ENCODE data around the gene CRY2.
"Not testable (repeated sequence)": the region's sequence is repeated elsewhere in the genome, so short reads cannot be mapped to it uniquely, and the experiment has no call there.

CRY2 gene

GRCh38 chr11:45846974-45847910 is at the start of gene CRY2:
Gene CRY2, plus strand, starts transcription at chr11:45847475. Its CDS starts 16 bp downstream, at chr11:45847491.
- DNase-seq = peak; percentile 91 to 92

GRCh38 chr11:45798793-45799441 is 48.4 kb upstream of the CRY2 start:
- DNase-seq = peak in 1 of 2 experiments; percentile 34

DNA sequence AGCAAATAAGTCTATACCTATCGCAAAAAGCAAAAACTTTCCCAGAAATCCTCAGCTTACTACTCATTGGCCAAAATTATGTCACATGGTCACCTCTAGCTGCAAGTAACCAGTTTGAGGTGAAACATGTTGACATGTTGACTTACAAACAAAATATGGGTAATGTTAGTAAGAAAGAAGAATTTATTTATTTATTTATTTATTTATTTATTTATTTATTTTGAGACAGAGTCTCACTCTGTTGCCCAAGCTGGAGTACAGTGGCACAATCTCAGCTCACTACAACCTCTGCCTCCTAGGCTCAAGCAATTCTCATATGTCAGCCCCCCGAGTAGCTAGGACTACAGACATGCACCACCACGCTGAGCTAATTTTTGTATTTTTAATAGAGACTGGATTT is 47.7 kb upstream of the CRY2 start:
- DNase-seq = no peak

GRCh38 chr11:45800261-45800660 is 47.0 kb upstream of the CRY2 start:
- no peak for DNase-seq

DNA sequence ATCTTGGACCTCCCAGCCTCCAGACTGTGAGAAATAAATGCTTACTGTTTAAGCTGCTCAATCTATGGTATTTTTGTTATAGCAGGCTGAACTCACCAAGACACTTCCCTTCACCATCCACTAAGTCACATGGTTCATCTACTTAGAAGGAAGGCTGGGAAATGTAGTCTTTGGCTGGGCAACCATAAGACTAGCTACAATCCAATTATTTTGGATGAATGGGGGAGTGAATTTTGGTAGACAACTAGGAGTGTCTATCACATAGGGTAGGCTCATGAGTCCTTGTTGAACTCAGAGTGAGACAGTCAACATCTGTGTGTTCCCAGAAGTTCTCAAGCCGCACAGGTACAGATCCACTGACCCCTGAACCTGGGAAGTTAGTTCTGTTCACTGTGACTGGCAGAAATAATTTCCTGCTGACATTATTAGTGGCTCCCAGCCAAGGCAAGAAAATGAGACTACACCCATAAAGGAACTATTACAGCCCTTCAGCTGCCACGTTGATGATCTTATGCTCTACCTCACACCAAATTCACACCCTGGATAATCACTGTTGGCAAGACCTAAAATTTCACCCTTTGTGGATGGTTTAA is 45.5 kb upstream of the CRY2 start:
- DNase-seq = no peak

- no peak for DNase-seq
Observed at GRCh38 chr11:45802531-45803317, 44.6 kb upstream of the CRY2 start.

DNA sequence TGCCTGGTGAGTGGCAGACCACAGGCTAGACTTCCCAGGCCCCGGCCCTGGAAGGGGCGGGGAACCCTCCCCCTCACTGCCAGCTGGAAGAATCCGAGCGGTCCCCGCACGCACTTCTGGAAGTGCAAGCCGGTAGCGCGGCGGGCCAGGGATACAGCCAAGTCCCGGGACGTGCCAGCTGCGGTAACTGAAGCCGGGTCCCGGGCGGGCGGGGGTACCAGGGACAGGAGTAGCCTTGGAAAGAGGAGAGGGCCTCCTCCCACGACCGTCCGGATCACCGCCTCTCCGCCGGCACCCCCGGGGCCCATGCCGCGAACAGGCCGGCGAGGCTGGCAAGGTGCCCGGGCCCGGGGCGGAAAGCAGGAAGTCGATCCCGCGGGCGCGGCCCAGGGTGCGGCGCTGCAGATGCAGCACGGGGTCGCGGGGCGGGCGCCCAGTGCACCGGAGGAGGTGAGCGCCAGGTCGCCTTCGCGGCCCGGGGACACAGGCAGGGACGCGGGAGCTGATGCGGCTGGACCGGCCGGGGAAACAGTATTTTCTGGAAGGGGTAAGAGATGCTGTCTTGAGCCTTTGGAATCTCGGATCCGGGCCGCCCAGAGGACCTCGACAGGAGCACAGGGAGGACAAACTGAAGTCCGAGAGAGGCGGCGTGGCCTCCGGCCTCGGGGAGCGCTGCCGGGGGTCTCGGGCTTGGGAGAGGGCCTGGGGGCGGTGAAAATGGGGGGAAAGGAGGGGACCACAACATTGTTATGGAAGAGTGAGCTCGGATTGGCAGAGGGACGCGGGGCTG is 43.1 kb upstream of the CRY2 start:
- DNase-seq = peak in 1 of 2 experiments; percentile 45

GRCh38 chr11:45804761-45805304 is 42.4 kb upstream of the CRY2 start, which contains the start of gene SLC35C1:
Gene SLC35C1, plus strand, starts transcription at chr11:45805149. Its CDS starts 653 bp downstream, at chr11:45805802.
- peak; percentile 78 to 86 for DNase-seq

DNA sequence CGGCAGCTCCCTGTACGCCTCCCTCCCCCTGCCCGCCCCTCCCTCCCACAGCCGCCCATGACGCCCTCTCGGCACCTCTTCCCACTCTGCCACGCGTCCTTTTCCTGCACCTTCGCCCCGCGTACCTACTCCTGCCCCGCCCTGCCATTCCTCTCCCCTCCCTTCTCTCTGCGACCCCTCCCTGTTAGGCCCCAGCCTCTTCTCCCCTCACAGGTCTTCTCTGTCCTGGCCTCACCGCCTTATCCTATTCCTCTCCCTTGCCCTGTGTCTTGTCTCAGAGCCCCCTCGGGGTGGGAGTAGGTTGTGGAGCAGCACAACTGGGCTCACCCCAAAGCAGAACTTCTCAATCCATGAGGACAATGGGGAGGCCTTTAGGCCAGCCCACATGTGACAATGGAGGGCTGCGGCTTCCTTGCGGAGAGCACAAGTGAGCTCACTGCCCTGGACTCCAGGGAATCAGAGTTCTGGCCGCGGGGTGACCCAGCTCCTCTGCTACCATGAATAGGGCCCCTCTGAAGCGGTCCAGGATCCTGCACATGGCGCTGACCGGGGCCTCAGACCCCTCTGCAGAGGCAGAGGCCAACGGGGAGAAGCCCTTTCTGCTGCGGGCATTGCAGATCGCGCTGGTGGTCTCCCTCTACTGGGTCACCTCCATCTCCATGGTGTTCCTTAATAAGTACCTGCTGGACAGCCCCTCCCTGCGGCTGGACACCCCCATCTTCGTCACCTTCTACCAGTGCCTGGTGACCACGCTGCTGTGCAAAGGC is 41.8 kb upstream of the CRY2 start:
- peak in 1 of 2 experiments; percentile 64 for DNase-seq

GRCh38 chr11:45806072-45806933 is 41.0 kb upstream of the CRY2 start:
- no peak for DNase-seq

DNA sequence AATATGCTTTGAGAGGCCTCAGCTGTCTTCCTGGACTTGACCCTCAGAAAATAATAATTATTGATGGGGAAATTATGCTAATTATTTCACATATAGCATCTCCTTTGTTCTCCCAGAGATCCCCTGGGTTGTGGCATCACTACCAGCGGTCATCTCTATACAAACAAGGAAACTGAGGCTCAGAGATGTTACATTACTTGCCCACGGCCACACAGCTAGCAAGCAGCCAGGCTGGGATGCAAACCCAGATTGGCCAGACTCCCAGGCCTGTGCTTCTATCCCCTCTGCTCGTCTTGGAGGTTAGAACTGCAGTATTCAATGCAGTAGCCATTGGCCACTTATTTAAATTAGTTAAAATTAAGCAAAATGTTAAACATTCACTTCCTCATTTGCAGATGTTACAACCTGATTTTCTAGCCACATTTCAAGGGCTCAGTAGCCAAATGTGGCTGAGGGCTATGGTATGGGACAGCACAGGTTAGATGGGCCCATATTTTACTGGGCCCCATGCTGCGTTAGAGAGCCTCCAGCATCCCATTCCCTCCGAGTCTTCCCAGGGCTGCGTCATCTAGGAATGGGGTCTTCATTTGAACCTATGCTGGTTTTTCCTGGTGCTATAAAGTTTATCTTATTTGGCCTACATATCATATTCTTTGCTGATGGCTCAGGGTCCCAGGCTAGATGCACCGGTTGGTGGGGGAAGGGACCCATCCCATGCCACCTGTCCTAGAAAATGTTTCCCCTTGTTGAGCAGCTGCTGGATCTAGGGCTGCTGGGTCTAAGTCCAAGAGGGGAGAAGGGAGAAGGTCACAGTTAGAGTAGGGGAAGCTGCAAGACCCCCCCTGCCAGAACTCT is 40.1 kb upstream of the CRY2 start:
- DNase-seq = no peak

DNA sequence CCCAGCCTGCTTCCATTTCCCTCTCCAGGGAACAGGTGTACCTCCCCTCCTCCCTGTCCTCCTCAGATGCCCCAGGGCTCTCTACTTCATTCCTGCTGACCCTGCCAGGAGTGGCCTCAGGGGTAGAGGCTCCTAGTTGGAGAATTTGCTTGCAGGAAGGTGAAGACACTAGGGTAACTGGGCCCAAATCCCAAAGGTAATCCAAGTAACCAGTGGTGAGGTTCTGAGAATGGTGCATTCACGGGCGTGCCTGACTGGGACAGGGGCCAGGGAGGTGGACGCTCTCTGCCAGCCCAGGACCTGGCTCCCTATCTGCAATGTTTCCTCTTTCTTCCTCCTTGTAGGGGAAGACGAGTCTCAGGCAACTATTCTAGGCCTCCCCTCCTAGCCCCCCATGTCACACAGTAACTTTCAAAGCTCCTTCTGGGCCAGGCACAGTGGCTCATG is 39.5 kb upstream of the CRY2 start:
- DNase-seq = no peak

DNA sequence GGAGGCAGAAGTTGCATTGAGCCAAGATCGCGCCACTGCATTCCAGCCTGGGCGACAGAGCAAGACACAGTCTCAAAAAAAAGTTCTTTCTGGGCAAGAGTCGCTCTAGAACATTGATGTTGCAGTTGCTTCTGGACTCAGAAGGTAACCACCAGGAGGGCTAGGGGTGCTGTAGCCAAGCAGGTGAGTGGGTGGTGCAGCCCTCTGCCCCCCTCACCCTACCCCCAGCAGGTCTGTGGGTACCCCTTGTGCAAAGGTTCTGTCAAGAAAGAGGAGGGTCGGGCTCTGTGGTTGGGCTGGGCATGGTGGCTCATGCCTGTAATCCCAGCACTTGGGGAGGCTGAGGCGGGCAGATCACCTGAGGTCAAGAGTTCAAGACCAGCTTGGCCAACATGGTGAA is 38.8 kb upstream of the CRY2 start:
- not testable (repeated sequence) for DNase-seq

GRCh38 chr11:45809456-45810395 is 37.5 kb upstream of the CRY2 start:
- no peak for DNase-seq

- DNase-seq = no peak
Observed at GRCh38 chr11:45810431-45811108, 36.7 kb upstream of the CRY2 start.

DNA sequence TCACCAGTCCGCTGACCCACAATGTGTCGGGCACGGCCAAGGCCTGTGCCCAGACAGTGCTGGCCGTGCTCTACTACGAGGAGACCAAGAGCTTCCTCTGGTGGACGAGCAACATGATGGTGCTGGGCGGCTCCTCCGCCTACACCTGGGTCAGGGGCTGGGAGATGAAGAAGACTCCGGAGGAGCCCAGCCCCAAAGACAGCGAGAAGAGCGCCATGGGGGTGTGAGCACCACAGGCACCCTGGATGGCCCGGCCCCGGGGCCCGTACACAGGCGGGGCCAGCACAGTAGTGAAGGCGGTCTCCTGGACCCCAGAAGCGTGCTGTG is 36.2 kb upstream of the CRY2 start:
- DNase-seq = no peak

All from SW 1271 (cell line).